Right renal cortex interstitium (tissue), 3 donors: ENCODE data around the gene SIAH3. TPM values are rescaled to one million over a fixed set of nuclear protein-coding genes. Genes with fewer than 3 reads are reported as not detected.
"Not testable (repeated sequence)": the region's sequence is repeated elsewhere in the genome, so short reads cannot be mapped to it uniquely, and the experiment has no call there.

Source experiments
- DNase-seq, 3 donors: peaks; one replicate each; pipeline ENCODE4 v3.0.0-alpha.2; 2013; ENCODE audit warnings: low read depth in 3 of 3, low spot score in 2 of 3
- polyA plus RNA-seq, 3 donors: library from polyadenylated mRNA; unstranded; fragments of 120-200 nt; gene quantifications; one replicate each; pipeline ENCODE4 v1.2.1, GENCODE V29; 2013; ENCODE audit not compliant: insufficient read length in 3 of 3

Gene SIAH3, protein sequence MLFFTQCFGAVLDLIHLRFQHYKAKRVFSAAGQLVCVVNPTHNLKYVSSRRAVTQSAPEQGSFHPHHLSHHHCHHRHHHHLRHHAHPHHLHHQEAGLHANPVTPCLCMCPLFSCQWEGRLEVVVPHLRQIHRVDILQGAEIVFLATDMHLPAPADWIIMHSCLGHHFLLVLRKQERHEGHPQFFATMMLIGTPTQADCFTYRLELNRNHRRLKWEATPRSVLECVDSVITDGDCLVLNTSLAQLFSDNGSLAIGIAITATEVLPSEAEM
- polyA plus RNA-seq: under 1 TPM; 0.79 to 0.91 (median 0.85) TPM

DNA sequence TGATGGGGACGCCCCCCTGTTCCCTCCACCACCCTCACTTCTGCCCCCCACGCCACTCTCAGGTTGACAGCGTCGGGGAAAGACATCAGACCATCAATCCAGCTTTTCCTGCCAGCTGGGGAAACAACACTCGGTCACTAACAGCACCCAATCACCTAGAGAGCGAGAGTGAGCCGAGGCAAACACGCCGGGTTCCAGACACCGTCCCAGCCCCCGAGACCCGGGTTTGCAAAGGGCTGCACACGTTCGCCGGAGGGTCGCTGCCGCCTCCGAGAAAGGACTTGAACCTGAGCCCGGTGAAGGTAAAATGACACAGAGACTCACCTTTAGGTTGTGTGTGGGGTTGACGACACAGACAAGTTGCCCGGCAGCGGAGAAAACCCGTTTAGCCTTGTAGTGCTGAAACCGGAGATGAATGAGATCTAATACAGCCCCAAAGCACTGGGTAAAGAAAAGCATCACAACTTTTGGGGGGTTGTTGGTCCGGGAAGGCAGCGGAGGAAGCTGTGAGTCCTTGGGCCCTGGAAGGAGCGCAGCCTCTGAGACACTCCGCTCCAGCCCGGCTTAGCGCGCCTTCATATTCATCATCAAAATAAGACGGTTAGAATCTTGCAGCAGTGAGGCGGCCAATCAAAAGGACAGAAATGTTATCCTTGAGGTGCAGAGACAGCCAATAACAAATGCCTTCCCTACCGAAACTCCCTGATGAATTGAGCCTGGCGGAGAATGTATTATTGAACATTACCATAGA lies at the start of gene SIAH3:
Gene SIAH3 (minus strand): TSS at position 583 of the 751 bp plus-strand sequence. CDS start 124 bp downstream, at position 459.
- DNase-seq: no peak

DNA sequence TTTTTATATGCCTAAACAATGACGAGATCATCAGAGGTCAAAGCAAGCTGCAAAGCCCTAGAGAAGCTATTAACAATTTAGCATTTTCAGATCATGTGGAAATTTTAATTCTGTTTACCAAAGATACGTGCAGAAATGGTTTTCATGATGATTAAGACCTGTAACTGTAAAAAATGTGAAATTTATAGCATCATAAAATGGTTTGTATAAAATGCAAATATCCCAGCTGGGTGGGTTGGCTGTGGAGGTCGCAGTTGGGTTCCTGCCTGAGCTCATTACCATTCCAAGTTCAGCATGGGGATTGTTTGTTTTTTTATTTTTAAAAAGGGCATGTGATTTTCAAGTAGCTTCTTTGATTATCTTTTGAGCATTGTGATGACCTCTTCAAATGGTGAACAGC lies 47.9 kb upstream of the SIAH3 start:
- DNase-seq: no peak

DNA sequence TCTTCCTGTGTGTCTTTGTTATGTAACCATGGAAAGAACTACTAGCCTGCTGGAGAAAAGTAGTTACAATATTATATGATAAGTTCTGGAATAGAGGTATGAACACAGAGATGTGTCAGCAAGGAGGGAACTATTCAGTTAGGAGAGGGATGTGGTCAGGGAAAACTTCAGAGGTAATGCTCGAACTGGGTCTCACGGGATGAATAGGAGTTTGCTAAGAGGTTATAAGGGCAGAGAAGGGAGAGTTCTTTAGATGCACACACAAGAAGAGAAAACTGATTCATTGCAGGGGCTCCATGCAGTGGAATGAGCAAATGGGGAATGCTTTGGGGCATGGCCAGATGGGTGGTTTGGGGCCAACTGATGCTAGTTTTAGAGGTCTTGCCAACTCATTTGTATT lies 46.0 kb upstream of the SIAH3 start:
- no peak for DNase-seq

DNA sequence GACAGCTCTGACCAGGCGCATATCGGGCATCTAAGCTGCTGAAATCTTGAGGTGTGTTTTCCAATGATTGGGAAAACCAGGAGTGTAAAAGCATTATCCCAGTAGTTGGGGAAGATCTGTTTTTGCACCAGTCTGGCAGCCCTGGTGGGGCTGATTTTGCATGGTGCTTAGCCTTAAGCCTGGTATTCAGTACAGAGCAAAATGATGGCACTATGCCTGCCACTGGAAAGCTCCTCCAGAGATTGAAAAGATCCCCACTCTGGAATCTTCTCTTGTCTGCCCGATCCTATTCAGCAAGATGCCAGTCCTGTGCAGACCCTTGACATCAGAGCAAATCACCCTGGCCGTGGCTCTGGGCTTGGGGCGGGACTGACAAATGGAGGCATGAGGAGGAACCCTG lies 44.7 kb upstream of the SIAH3 start:
- DNase-seq: no peak

DNA sequence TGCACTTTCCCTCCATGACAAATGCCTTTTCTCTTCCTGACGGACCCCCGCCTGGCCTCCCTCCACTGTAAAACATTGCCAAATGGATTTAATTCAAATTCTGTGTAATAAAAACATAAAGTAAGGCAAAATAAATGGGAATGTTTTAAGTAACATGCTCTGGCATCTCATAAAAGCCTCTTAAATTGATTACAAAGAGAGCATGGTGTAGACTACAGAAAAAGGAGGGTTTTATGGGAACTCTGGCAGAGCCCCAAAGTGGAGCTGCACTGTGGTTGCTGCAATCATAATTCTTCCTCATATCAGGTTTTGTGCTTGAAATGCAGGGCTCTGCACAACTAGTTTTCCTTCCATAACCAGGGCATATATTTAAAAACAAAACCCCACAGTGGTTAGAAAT lies 44.3 kb upstream of the SIAH3 start:
- peak in 2 of 3 donors; percentile 40 to 57 for DNase-seq

DNA sequence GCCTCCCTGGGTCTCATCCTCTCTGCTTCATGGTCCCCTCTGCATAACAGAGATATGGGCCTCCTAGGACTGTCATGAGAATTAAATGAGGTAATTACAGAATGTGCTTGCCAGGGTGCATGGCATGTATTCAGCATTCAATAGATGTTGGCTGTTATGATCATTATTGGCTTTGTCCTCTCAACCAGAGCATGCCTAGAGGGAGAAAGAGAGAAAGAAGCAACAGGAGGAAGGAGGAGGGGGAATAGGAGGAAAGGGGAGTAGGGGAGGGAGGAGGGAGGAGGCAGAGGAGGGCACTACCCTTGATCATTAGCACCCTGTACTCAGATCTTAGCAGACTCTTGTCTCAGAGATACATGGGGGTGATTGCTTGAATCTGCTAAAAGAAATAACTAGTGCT lies 41.0 kb upstream of the SIAH3 start:
- DNase-seq: no peak

DNA sequence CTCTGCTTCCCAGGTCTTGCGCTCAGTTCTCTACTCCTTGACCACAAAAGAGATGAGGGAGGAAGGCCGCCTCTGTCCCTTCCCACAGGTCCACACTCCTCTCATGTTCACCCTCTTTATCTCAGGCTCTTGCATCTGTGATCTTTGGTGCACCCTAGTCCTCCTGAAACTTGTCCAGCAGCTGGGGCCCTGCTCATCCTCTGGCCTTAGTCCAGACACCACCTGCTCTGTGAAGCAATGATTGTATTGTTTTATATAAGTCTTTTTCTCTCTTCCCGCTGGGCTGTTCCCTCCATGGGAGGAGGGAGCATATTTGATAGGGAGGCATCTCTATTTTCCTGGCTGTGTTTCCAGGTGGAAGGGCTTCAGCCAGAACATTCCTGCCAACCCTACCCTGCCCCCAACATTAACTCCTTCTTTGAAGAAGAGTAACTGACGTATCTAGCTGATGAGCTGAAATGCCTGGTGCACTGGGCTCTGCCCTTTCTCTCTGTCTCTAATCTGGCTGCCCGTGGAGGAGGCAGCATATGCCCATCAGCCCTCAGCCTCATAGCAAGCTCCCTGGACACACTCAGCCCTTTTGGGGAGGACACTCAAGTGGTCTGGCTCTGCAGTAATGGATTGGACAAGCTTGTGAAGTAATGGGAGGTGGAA lies 38.2 kb upstream of the SIAH3 start:
- no peak for DNase-seq

DNA sequence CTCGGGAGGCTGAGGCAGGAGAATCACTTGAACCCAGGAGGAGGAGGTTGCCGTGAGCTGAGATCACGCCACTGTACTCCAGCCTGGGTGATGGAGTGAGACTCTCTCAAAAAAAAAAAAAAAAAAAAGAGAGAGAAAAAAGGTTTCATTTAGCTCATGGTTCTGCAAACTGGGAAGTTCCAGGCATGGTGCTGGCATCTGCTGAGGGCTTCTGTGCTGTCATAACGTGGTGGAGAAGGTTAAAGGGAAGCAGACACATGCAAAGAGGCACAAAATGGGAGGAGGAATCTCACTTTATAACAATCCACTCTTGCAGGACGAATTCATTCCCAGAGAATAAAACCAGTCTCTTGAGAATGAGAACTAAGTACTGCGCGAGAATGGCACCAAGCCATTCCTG lies 34.9 kb upstream of the SIAH3 start:
- DNase-seq: no peak

DNA sequence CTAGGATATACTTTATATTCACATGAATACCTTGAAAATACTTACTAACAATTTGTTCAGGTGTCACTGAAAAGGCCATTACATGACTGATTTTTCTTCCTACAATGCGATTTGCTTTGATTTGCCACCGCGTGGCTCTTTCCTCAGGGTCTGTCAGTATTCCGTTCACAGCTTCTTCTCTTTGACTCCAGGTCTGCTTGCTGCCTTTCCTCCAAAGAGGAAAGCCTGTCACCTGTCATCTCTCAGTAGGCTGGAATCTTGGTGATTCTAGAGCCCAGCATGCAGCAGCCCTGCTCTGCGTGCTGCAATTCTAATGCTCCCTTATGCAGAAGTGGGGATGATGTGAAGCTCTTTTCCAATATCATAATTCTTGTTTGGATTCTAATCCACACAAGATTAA lies 33.6 kb upstream of the SIAH3 start:
- DNase-seq: no peak

DNA sequence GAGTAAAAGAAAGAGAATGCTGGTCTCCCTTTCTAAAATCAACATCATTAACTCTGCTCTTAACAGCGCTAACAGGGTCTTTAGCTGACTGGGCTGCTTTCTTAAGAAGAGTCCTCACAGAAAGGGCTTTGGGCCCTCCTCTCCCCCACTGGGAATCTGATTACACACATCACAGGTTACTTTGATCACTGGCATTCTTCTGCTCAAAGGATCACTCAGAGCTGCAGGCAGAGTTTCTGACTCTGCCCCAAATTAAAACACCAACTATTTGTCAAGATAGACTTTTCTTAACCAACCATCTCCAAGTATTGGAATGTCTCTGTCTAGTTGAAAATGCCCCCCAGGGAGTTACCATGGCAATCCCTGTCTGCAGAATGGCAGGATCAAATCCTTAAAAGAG lies 31.1 kb upstream of the SIAH3 start:
- no peak for DNase-seq

DNA sequence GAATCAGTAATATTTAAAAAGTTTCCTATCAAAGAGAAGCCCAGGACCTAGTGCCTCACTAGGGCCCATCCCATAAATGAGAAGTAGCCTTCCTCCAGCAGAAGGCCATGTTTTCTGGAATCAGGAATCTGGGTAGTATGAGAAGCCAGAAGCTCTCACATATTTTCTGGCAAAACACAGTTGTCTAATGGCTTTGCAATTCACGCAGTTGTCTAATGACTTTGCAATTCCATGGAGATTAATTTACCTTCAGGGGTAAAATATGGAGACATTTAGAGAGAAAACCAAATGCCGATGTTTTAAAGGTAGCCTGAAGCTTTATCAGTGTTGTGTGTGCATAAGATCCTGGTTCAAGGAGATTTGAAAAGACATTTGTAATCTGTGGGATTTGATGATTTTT lies 29.8 kb upstream of the SIAH3 start:
- no peak for DNase-seq

DNA sequence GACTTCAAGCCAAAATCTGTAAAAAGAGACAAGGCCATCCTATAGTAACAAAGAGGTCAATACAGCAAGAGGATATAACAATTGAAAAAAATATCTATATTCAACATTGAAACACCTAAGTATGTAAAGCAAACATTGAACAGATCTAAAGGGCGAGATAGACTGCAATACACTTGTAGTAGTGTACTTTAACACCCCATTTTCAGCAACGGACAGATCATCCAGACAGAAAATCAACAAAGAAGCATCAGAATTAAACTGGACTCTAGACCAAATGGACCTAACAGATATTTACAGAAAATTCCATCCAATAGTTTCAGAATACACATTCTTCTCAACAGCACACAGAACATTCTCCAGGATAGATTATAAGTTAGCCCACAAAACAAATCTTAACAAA lies 28.7 kb upstream of the SIAH3 start:
- no peak for DNase-seq

DNA sequence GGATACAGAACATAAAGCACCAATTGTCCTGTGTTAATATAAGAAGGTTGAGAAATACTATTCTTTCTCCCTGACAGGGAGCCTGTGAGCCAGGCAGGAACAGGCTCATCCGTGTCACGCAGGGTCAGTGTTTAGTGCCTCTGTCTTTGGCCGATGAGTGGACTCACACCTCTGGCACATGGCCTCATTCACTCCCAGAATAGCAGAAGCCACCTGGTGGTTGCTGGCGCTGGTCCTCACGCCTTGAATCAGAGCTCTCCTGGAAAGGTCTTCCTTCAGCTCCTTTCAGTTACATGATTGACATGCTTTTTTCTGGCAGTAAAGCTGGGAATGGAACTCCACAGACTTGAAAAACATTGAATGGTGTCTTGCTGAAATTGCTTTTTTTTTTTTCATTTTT lies 28.1 kb upstream of the SIAH3 start:
- no peak for DNase-seq

DNA sequence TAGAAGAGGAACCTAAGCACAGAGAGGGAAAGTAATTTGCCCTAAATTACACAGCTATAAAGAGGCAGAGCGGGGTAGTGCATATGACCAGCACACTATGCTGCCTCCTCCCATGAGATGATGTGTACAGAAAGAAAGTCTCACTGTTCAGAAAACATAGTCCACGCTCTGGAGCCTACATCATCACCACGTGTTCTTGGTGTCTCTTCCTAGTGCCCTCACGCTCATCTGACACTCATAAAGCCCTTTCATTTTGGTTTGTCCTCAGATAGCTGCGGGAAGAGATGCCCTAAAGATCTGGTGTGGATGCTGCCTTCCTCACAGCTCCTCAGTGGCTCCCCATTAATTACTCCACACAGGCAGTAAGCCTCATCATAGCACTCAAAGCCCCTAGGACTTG lies 27.4 kb upstream of the SIAH3 start:
- no peak for DNase-seq

DNA sequence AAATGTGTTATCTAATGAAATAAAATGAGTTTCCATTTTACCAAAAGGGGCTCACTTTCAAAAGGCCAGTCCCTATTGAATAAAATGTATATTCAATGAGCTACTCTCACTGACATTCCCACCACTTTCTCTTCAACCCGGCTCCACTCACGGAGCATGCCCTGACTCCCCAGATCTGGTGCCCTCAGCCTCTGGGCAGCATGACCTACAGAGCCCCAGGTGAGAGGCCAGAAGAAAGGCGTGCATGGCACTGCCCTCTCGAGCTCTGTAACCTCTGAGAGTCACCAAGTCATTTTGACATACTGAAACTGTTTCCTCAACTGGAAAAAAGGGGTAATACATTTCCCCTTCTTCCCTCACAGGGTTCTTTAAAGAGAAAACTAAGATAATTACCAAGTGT lies 25.2 kb upstream of the SIAH3 start:
- DNase-seq: no peak

DNA sequence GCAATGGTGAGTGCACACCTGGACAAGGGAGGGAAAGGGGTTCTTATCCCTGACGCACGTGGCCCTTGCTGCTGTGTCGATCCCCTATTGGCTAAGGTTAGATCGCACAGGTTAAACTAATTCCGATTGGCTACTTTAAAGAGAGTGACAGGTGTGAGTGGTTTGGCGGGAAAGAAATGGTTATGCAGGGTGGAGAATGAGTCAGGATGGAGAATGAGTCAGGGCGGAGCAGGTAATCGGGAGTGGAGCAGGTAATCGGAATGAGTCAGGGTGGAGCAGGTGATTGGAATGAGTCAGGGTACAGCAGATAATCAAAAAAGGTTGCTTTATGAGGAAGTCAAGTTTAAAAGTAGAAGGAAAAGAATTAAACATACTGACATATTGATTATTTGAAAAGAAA lies 24.4 kb upstream of the SIAH3 start:
- DNase-seq: no peak

DNA sequence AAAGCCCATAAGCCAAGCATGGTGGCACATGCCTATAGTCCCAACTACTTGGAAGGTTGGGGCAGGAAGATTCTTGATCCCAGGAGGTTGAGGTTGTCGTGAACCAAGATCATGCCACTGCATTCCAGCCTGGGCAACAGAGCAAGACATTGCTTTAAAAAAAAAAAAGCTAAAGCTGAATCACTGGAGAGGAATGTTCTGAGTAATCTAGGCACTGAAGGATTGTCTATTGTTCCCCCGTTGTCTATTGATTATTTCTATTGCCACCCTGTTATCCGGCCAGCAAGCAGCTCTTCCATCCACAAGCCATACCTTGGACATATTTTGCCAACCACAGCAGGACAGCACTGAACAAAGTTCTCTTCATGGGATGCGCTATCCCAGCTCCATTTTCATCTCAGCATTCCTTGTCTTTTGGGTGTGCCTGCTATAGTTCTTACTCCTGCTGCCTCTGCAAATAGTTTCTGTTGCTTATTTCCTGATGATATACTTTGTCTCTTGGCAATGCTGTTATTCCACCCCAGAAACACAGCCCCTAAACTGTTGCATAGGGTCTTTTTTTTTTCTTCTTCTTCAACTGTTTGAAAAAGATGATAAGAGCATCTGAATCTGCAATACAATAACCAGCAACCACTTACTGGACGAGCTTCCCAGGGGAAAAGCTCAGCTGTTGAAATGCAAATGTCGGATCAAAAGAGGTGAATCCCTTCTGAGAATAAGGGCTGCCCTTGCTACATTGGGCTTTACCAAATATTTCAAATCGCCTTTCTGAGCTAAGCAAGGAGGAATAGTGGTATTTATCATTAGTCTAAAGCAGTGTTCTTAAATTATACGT lies 22.2 kb upstream of the SIAH3 start:
- no peak for DNase-seq

DNA sequence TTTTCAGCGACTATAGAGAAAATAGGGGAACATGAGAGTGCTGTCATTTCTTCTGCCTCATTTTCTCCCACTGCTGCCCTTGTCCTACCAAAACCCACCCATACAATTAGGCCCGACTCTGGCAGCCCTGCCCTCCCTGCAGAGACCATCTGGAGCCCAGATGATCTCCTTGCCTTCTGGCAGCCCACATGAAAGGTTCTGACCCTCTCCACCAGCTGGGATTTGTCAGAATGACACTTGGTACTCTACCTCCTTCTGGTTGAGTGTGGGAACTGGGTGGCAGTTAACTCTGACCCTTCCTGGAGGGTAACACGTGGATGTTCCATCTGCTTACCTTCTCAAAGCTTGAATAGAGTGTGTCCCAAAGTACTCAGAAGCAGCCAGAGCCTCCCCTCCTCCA lies 21.0 kb upstream of the SIAH3 start:
- DNase-seq: no peak

DNA sequence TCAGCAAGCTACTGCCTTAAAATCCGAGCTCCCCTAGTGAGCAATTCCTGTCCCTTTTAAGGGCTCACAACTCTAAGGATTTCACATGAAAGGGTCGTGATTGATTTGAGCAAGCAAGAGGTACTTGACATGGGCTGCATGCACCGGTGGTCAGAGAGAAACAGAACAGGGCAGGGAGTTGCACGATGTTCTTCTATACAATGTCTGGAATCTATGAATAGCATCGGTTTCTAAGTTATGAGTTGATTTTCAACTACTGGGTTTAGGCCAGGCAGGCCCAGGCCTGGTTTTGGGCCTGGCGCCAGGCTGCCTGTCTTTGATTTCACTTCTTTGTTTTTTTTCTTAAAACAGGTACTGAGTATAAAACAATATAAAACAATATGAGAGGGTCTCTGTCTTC lies 19.6 kb upstream of the SIAH3 start:
- DNase-seq: not testable (repeated sequence)

DNA sequence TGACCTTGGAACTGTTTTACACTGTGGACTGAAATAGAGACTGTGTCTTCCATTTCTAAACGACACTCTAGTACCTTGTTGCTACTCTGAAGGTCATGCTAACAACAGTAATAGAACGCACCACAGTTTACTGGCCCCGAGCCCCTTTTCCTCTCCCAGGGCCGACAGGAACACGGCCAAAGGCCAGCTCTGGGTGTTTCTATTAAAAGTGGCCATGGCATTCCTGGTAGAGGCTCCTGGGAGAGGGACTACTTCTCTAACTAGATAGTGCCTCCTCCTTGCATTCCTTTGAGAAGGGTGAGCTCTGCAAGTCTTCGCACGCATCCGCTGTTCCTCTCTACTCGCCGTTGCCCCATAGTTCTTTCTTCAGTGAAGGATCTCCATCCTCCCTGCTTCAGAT lies 18.7 kb upstream of the SIAH3 start:
- no peak for DNase-seq

DNA sequence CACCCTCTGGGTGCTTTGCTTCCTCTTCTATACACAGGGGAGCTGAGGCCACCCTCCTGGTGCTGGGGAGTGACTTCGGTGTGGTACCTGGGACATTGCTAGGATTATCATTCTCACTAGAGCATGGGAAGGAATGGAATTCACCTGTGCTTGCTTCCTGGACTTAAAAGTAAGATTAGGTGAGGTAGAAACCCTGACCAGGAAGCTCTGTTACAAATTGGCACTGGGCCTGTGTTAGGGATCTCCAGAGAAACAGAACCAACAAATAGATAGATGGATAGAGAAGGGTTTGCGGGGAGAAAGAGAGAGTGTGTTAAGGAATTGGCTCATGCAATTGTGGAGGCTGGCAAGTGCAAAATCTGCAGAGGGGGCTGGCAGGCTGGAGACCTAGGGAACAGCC lies 13.9 kb upstream of the SIAH3 start:
- no peak for DNase-seq
